A673 (cell line): ENCODE data around the gene RABGAP1L. TPM values are rescaled to one million over a fixed set of nuclear protein-coding genes. Genes with fewer than 3 reads are reported as not detected.
"Not testable (repeated sequence)": the region's sequence is repeated elsewhere in the genome, so short reads cannot be mapped to it uniquely, and the experiment has no call there.

Experiments
- BruUV-seq: library from RNA; stranded (reverse); fragments of 400-500 nt; replicated peaks from 2 replicates; lab custom pipeline; 2021; lab: Mats Ljungman, UMichigan
- CTCF ChIA-PET: fragments of 300-600 bp; sonication (Branson Sonifier 250); formaldehyde crosslinking; loops from one replicate; lab custom pipeline; 2022; ENCODE audit warnings: antibody characterized with exemption; lab: Charles Lee
- POLR2A ChIA-PET: fragments of 300-600 bp; sonication (Branson Sonifier 250); formaldehyde crosslinking; loops from one replicate; lab custom pipeline; 2022; ENCODE audit warnings: antibody characterized with exemption; ENCODE audit not compliant: low non-redundant PET; lab: Charles Lee
- DNase-seq: peaks from one replicate; pipeline ENCODE4 v3.0.0-alpha.2; 2015; ENCODE audit warnings: low spot score
- H3K27ac ChIP-seq: fragments of 200-600 bp; sonication (generic); 2 replicates; pipeline ENCODE4 v1.5.1; 2016; ENCODE audit warnings: mixed run types, low read depth, mild to moderate bottlenecking, mixed read lengths, antibody characterized with exemption, low read length; ENCODE audit not compliant: poor library complexity, severe bottlenecking
- H3K27me3 ChIP-seq: fragments of 200-600 bp; sonication (generic); replicated peaks from 2 replicates; pipeline ENCODE4 v1.6.1; 2017; ENCODE audit warnings: mixed run types, low read depth, mild to moderate bottlenecking, mixed read lengths, antibody characterized with exemption, low read length; ENCODE audit not compliant: insufficient read depth, poor library complexity
- H3K36me3 ChIP-seq: fragments of 200-600 bp; sonication (generic); 2 replicates; pipeline ENCODE4 v1.6.1; 2016; ENCODE audit warnings: mixed run types, mild to moderate bottlenecking, mixed read lengths, antibody characterized with exemption, low read length; ENCODE audit not compliant: insufficient read depth, poor library complexity, severe bottlenecking
- H3K4me1 ChIP-seq: fragments of 200-600 bp; sonication (generic); 2 replicates; pipeline ENCODE4 v1.6.1; 2017; ENCODE audit warnings: mixed run types, mild to moderate bottlenecking, mixed read lengths, antibody characterized with exemption, low read length; ENCODE audit not compliant: insufficient read depth, poor library complexity, severe bottlenecking
- H3K4me3 ChIP-seq: fragments of 200-600 bp; sonication (generic); 2 replicates; pipeline ENCODE4 v1.5.1; 2016; ENCODE audit warnings: low read depth, mixed run types, mild to moderate bottlenecking, mixed read lengths, low read length; ENCODE audit not compliant: poor library complexity, severe bottlenecking
- H3K9me3 ChIP-seq: fragments of 200-600 bp; sonication (generic); 2 replicates; pipeline ENCODE4 v1.6.1; 2016; ENCODE audit warnings: mixed run types, low read depth, mild to moderate bottlenecking, mixed read lengths, antibody characterized with exemption, low read length; ENCODE audit not compliant: poor library complexity, severe bottlenecking
- EZH2 ChIP-seq: fragments of 200-600 bp; sonication (generic); IDR thresholded peaks from 2 replicates; pipeline ENCODE4 v1.6.1; 2017; ENCODE audit warnings: borderline replicate concordance, low read depth, mild to moderate bottlenecking, mixed read lengths, antibody characterized with exemption, low read length; ENCODE audit not compliant: poor library complexity, severe bottlenecking
- intact Hi-C: fragments of 100-400 bp; cut with micrococcal nuclease; formaldehyde crosslinking; loops from one replicate; pipeline ENCODE4 v1.10.0; 2022; ENCODE audit not compliant: unreplicated experiment
- total RNA-seq: library from RNA; stranded (reverse); gene quantifications from 2 replicates; pipeline ENCODE4 v1.2.3, GENCODE V29; 2021
- TF ChIP-seq, protein P1 (sequence below): fragments of 300-800, 200-600 bp; sonication (generic); conservative IDR thresholded peaks from 2 replicates; pipeline ENCODE4 v1.5.1; 2017; ENCODE audit warnings: low read depth, mild to moderate bottlenecking, antibody characterized with exemption, low read length, moderate library complexity, mixed read lengths

The RABGAP1L gene
- total RNA-seq, 1 experiment from 2014 or later: 19.3 TPM

DNA sequence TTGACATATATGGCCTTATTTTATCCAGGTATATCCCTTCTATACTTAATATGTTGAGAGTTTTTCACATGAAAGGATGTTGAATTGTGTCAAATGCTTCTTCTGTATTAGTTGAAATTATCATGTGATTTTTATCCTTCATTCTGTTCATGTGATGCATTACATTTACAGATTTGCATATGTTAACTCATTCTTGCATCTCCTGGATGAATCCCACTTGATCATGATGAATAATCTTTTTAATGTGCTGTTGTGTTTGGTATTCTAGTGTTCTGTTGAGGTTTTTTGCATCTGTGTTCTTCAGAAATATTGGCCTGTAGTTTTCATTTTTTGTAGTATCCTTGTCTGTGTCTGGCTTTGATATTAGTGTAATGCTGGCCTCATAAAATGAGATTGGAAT lies 150.2 kb downstream of the RABGAP1L start:
- BruUV-seq: no TSS peak
- ChIA-PET POLR2A (no interaction called here), CTCF (no interaction called here)
- H3K36me3 ChIP-seq: no peaks in the 10 kb centered on the region
- no peaks in the 10 kb centered on the region for H3K9me3 ChIP-seq
- no peaks in the 10 kb centered on the region for H3K4me1 ChIP-seq
- TF ChIP-seq, protein P1, sequence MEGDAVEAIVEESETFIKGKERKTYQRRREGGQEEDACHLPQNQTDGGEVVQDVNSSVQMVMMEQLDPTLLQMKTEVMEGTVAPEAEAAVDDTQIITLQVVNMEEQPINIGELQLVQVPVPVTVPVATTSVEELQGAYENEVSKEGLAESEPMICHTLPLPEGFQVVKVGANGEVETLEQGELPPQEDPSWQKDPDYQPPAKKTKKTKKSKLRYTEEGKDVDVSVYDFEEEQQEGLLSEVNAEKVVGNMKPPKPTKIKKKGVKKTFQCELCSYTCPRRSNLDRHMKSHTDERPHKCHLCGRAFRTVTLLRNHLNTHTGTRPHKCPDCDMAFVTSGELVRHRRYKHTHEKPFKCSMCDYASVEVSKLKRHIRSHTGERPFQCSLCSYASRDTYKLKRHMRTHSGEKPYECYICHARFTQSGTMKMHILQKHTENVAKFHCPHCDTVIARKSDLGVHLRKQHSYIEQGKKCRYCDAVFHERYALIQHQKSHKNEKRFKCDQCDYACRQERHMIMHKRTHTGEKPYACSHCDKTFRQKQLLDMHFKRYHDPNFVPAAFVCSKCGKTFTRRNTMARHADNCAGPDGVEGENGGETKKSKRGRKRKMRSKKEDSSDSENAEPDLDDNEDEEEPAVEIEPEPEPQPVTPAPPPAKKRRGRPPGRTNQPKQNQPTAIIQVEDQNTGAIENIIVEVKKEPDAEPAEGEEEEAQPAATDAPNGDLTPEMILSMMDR: no peak
- TF ChIP-seq EZH2: no peak
- no peaks in the 10 kb centered on the region for H3K27me3 ChIP-seq
- H3K4me3 ChIP-seq: no peak overlapping the region
- DNase-seq: no peak
- H3K27ac ChIP-seq: no peak overlapping the region
- intact Hi-C loops: no loop called here

DNA sequence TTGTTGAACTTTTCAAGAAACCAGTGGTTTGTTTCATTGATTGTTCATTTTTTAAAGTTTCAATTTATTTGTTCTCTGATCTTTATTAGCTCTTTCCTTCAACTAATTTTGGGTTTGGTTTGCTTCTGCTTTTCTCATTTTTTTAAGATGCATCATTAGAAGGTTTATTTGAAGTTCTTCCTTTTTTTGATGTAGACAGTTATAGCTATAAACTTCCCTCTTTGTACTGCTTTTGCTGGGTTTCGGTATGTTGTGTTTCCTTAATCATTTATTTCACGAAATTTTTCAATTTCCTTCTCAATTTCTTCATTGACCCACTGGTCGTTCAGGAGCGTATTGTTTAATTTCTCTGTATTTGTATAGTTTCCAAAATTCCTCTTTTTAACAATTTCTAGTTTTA lies 155.1 kb downstream of the RABGAP1L start:
- no peaks in the 10 kb centered on the region for H3K36me3 ChIP-seq
- H3K27me3 ChIP-seq: no peaks in the 10 kb centered on the region
- no TSS peak for BruUV-seq
- H3K4me3 ChIP-seq: no peak overlapping the region
- CTCF ChIA-PET: no interaction called here
- H3K9me3 ChIP-seq: peaks cover 9% of the 10 kb centered on the region
- no peaks in the 10 kb centered on the region for H3K4me1 ChIP-seq
- intact Hi-C loops: no loop called here
- POLR2A ChIA-PET: interaction anchor here (0.6 kb wide), 1 partner anchor 161 kb away, joined by 7 read pairs; no protein-coding TSS in a partner anchor
- DNase-seq: no peak
- H3K27ac ChIP-seq: no peak overlapping the region
- no peak for TF ChIP-seq EZH2
- TF ChIP-seq, protein P1: no peak

DNA sequence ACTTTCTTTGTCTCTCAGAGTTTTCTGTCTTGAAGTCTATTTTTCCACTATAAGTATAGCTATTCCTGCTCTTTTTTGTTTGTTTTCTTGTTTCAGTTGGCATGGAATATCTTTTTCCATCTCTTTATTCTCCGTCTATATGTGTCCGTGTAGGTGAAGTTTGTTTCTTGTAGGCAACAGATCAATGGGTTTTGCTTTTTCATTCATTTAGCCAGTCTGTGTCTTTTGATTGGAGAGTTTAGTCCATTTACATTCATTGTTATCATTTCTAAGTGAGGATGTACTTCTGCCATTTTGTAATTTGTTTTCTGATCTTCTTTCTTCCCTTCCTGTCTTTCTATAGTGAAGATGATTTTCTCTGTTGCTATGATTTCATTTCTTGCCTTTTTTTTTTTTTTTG lies 155.9 kb downstream of the RABGAP1L start:
- H3K9me3 ChIP-seq: peaks cover 9% of the 10 kb centered on the region

DNA sequence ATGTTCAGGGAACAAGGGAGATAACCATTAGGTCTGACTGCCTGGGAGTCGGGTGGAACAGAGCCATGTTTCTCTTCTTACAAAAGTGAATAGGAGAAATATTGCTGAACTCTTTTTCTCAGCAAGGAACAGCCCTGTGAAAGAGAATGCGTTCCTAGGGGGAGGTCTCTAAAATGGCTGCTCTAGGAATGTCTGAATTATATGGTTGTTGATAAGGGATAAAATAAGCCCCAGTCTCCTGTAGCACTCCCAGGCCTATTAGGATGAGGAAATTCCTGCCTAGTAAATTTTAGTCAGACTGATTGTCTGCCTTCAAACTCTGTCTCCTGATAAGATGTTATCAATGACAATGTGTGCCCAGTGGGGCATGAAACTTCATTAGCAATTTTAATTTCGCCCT lies 161.6 kb downstream of the RABGAP1L start:
- peaks cover 25% of the 10 kb centered on the region for H3K9me3 ChIP-seq
- H3K27ac ChIP-seq, H3K4me1 ChIP-seq, H3K27me3 ChIP-seq, intact Hi-C loops, CTCF ChIA-PET, BruUV-seq, H3K4me3 ChIP-seq, DNase-seq, H3K36me3 ChIP-seq, POLR2A ChIA-PET: not testable (repeated sequence)

More for the DNA sequence above, 155.9 kb downstream of the RABGAP1L start:
- DNase-seq: no peak
- Histone ChIP-seq H3K27me3 (no peaks in the 10 kb centered on the region), H3K4me1 (no peaks in the 10 kb centered on the region), H3K36me3 (no peaks in the 10 kb centered on the region), H3K4me3 (no peak overlapping the region), H3K27ac (no peak overlapping the region)
- ChIA-PET POLR2A (no interaction called here), CTCF (no interaction called here)
- TF ChIP-seq, protein P1: no peak
- TF ChIP-seq EZH2: no peak
- BruUV-seq: no TSS peak
- intact Hi-C loops: no loop called here
